PC-9 (cell line): ENCODE data around the gene SLAMF6. TPM values are rescaled to one million over a fixed set of nuclear protein-coding genes. Genes with fewer than 3 reads are reported as not detected.
"Not testable (repeated sequence)": the region's sequence is repeated elsewhere in the genome, so short reads cannot be mapped to it uniquely, and the experiment has no call there.

Source experiments
- BruUV-seq: library from RNA; stranded (reverse); fragments of 400-500 nt; replicated peaks from 2 replicates; lab custom pipeline; 2021; lab: Mats Ljungman, UMichigan
- CTCF ChIA-PET: fragments of 300-600 bp; sonication (Branson Sonifier 250); formaldehyde crosslinking; loops from one replicate; lab custom pipeline; 2022; ENCODE audit warnings: antibody characterized with exemption; lab: Charles Lee
- POLR2A ChIA-PET: fragments of 300-600 bp; sonication (Branson Sonifier 250); formaldehyde crosslinking; loops from one replicate; lab custom pipeline; 2022; ENCODE audit warnings: antibody characterized with exemption; ENCODE audit not compliant: unreplicated experiment; lab: Charles Lee
- DNase-seq, 2 experiments: peaks; one replicate each; pipeline versions ENCODE4 v3.0.0 to v3.0.0-alpha.2; 2015 to 2022; ENCODE audit warnings: mixed read lengths in 1 of 2
- H2AFZ ChIP-seq: fragments of 200-600 bp; sonication (generic); 2 replicates; pipeline ENCODE4 v1.8.1; 2017; ENCODE audit warnings: antibody characterized with exemption
- H3F3A ChIP-seq: fragments of 200-600 bp; sonication (generic); 2 replicates; pipeline ENCODE4 v1.8.1; 2017; ENCODE audit warnings: antibody characterized with exemption, mild to moderate bottlenecking, low read depth; ENCODE audit not compliant: insufficient read depth
- H3K27ac ChIP-seq: fragments of 200-600 bp; sonication (generic); 2 replicates; pipeline ENCODE4 v1.6.1; 2016; ENCODE audit warnings: mixed run types
- H3K27me3 ChIP-seq: fragments of 200-600 bp; sonication (generic); 2 replicates; pipeline ENCODE4 v1.6.1; 2016; ENCODE audit warnings: low read depth, mixed run types; ENCODE audit not compliant: insufficient read depth
- H3K36me3 ChIP-seq: fragments of 200-600 bp; sonication (generic); 2 replicates; pipeline ENCODE4 v1.6.1; 2016; ENCODE audit warnings: low read depth, mixed run types
- H3K4me1 ChIP-seq: fragments of 200-600 bp; sonication (generic); replicated peaks from 2 replicates; pipeline ENCODE4 v1.6.1; 2016; ENCODE audit warnings: mixed run types; ENCODE audit not compliant: insufficient read depth
- H3K4me2 ChIP-seq: fragments of 200-600 bp; sonication (generic); 2 replicates; pipeline ENCODE4 v1.6.1; 2017; ENCODE audit warnings: mixed run types
- H3K4me3 ChIP-seq: fragments of 200-600 bp; sonication (generic); 2 replicates; pipeline ENCODE4 v1.6.1; 2016; ENCODE audit warnings: mixed run types
- H3K79me2 ChIP-seq: fragments of 200-600 bp; sonication (generic); 2 replicates; pipeline ENCODE4 v1.6.1; 2017; ENCODE audit warnings: low read depth, mixed run types
- H3K9me2 ChIP-seq: fragments of 200-600 bp; sonication (generic); 2 replicates; pipeline ENCODE4 v1.8.1; 2017; ENCODE audit warnings: mild to moderate bottlenecking; ENCODE audit not compliant: insufficient read depth
- H3K9me3 ChIP-seq: fragments of 200-600 bp; sonication (generic); 2 replicates; pipeline ENCODE4 v1.8.1; 2016; ENCODE audit warnings: low read depth; ENCODE audit not compliant: insufficient read depth
- H4K20me1 ChIP-seq: fragments of 200-600 bp; sonication (generic); 2 replicates; pipeline ENCODE4 v1.8.1; 2017; ENCODE audit not compliant: insufficient read depth
- EZH2 ChIP-seq: fragments of 200-600 bp; sonication (generic); IDR thresholded peaks from 2 replicates; pipeline ENCODE4 v1.8.0; 2017; ENCODE audit warnings: antibody characterized with exemption, low read depth
- intact Hi-C: fragments of 100-400 bp; cut with micrococcal nuclease; formaldehyde crosslinking; loops from one replicate; pipeline ENCODE4 v1.10.0; 2022; ENCODE audit not compliant: unreplicated experiment
- total RNA-seq: library from RNA; stranded (reverse); gene quantifications from 2 replicates; pipeline ENCODE4 v1.2.3, GENCODE V29; 2021
- TF ChIP-seq, protein P1 (sequence below): fragments of 200-600 bp; sonication (generic); conservative IDR thresholded peaks from 2 replicates; pipeline ENCODE4 v1.6.1; 2017; ENCODE audit warnings: mixed run types, antibody characterized with exemption, mild to moderate bottlenecking, moderate library complexity

Gene SLAMF6
- total RNA-seq, 1 experiment from 2014 or later = not detected

- TF ChIP-seq EZH2 = no peak
- TF ChIP-seq, protein P1, sequence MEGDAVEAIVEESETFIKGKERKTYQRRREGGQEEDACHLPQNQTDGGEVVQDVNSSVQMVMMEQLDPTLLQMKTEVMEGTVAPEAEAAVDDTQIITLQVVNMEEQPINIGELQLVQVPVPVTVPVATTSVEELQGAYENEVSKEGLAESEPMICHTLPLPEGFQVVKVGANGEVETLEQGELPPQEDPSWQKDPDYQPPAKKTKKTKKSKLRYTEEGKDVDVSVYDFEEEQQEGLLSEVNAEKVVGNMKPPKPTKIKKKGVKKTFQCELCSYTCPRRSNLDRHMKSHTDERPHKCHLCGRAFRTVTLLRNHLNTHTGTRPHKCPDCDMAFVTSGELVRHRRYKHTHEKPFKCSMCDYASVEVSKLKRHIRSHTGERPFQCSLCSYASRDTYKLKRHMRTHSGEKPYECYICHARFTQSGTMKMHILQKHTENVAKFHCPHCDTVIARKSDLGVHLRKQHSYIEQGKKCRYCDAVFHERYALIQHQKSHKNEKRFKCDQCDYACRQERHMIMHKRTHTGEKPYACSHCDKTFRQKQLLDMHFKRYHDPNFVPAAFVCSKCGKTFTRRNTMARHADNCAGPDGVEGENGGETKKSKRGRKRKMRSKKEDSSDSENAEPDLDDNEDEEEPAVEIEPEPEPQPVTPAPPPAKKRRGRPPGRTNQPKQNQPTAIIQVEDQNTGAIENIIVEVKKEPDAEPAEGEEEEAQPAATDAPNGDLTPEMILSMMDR = no peak
- Histone ChIP-seq H3F3A (no peaks in the 10 kb centered on the region), H3K9me3 (no peaks in the 10 kb centered on the region), H3K27ac (no peak overlapping the region), H3K79me2 (no peaks in the 10 kb centered on the region), H3K4me3 (no peak overlapping the region), H3K9me2 (no peaks in the 10 kb centered on the region), H3K36me3 (no peaks in the 10 kb centered on the region), H3K4me2 (no peak overlapping the region), H4K20me1 (no peaks in the 10 kb centered on the region), H3K27me3 (no peaks in the 10 kb centered on the region), H2AFZ (no peak overlapping the region), H3K4me1 (no peaks in the 10 kb centered on the region)
- ChIA-PET CTCF (no interaction called here), POLR2A (no interaction called here)
- intact Hi-C loops = no loop called here
- DNase-seq = no peak
- no TSS peak for BruUV-seq
Measured at GRCh38 chr1:160538985-160539651, 16.1 kb upstream of the SLAMF6 start.

DNA sequence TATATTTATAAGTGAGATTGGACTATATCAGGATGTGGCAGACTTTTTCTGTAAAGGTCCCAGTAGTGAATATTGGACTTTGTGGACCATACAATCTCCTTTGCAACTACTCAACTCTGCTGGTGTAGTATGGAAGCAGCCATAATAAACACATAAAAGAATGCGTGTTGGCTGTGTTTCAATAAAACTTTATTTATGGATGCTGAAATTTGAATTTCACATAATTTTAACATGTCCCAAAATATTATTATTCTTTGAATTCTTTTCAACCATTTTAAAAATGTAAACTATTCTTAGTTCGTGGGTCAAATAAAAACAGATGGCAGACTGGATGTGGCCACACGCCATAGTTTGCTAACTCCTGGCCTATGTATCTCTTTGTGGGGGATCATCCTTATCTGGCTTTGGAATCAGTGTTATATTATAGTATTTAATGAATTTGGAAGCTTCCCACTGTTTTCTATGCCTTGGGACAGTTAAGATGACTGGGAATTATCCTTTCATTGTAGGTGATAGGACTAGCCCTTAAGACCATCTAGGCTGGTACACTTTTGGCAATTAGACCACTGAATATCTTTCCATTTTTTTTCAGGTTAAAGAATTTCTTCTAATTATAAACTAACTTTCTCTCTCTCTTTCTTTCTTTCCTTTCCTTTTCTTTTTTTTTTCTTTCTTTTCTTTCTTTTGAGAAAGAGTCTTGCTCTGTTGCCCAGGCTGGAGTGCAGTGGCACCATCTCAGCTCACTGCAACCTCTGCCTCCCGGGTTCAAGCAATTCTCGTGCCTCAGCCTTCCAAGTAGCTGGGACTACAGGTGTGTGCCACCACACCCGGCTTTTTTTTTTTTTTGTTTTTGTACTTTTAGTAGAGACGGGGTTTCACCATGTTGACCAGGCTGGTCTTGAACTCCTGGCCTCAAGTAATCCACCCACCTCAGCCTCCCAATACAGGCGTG is 14.9 kb upstream of the SLAMF6 start:
- TF ChIP-seq EZH2 = no peak
- TF ChIP-seq, protein P1 = no peak
- H3K4me1 ChIP-seq = no peaks in the 10 kb centered on the region
- DNase-seq = no peak
- H3K27ac ChIP-seq = no peak overlapping the region
- H3K9me2 ChIP-seq = no peaks in the 10 kb centered on the region
- H3K27me3 ChIP-seq = no peaks in the 10 kb centered on the region
- BruUV-seq = no TSS peak
- H2AFZ ChIP-seq = no peak overlapping the region
- no peaks in the 10 kb centered on the region for H4K20me1 ChIP-seq
- no peaks in the 10 kb centered on the region for H3K36me3 ChIP-seq
- H3K9me3 ChIP-seq = no peaks in the 10 kb centered on the region
- intact Hi-C loops = no loop called here
- no peaks in the 10 kb centered on the region for H3K79me2 ChIP-seq
- no peaks in the 10 kb centered on the region for H3F3A ChIP-seq
- no peak overlapping the region for H3K4me2 ChIP-seq
- ChIA-PET CTCF (no interaction called here), POLR2A (no interaction called here)
- no peak overlapping the region for H3K4me3 ChIP-seq

DNA sequence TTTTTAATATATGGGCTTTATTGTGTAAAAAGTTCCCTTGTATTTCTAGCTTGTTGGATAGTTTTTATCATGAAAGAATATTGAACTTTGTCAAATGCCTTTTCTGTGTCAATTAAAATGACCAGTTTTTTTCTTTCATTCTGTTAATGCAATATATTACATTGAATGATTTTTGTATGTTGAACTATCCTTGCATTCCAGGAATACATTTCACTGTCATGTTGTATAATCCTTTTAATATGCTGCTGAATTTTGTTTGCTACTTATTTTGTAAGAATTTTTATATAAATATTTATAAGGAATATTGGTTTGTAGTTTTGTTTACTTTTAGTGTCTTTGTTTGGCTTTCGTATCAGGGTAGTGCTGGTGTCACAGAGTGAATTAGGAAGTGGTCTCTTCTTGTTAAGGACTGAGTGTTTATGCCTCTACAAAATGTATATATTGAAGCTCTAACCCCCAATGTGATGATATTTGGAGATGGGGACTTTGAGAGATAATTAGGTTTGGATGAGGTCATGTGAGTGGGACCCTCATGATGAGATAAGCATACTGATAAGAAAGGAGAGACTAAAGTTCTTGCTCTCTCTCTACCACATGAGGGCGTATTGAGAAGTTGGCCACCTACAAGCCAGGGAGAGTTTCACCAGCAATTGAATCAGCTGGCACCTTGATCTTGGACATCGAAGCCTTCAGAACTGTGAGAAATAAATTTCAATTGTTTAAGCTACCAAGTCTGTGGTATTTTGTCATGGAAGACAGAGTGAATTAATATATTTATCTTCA is 12.0 kb upstream of the SLAMF6 start:
- Histone ChIP-seq H4K20me1 (no peaks in the 10 kb centered on the region), H3K4me3 (no peak overlapping the region), H3K27me3 (peaks cover 10% of the 10 kb centered on the region; the same call in 1 of the 2 replicates), H3K36me3 (no peaks in the 10 kb centered on the region), H2AFZ (no peak overlapping the region), H3K4me2 (no peak overlapping the region), H3K9me2 (no peaks in the 10 kb centered on the region), H3K79me2 (no peaks in the 10 kb centered on the region), H3F3A (no peaks in the 10 kb centered on the region), H3K9me3 (no peaks in the 10 kb centered on the region), H3K27ac (no peak overlapping the region), H3K4me1 (no peaks in the 10 kb centered on the region)
- no peak for TF ChIP-seq EZH2
- TF ChIP-seq, protein P1 = no peak; the same call in 1 of the 2 replicates
- no peak for DNase-seq
- POLR2A ChIA-PET = no interaction called here
- BruUV-seq = no TSS peak
- intact Hi-C loops = no loop called here
- CTCF ChIA-PET = no interaction called here

GRCh38 chr1:160532557-160532813 is 9.4 kb upstream of the SLAMF6 start:
- BruUV-seq, POLR2A ChIA-PET, H3K9me3 ChIP-seq, H3K4me3 ChIP-seq, DNase-seq, H3K9me2 ChIP-seq, CTCF ChIA-PET, H3K4me1 ChIP-seq, H4K20me1 ChIP-seq, H3K79me2 ChIP-seq, H3K27ac ChIP-seq, intact Hi-C loops, H2AFZ ChIP-seq, H3F3A ChIP-seq, H3K4me2 ChIP-seq, H3K36me3 ChIP-seq: not testable (repeated sequence)
- H3K27me3 ChIP-seq = peaks cover 23% of the 10 kb centered on the region; the same call in 1 of the 2 replicates
